PC-3 (cell line): Measurements from ENCODE around the gene CRELD2. TPM values are rescaled to one million over a fixed set of nuclear protein-coding genes. Genes with fewer than 3 reads are reported as not detected.

ENCODE experiments used
- ATAC-seq: fragments of 200-7000 bp; cut with Tn5 transposase; 2 replicates; pipeline ENCODE4 v1.9.1; 2020; ENCODE audit warnings: mild to moderate bottlenecking, moderate library complexity
- BruUV-seq: library from RNA; stranded (reverse); fragments of 400-500 nt; replicated peaks from 2 replicates; lab custom pipeline; 2021; lab: Mats Ljungman, UMichigan
- CTCF ChIA-PET: fragments of 300-600 bp; sonication (Branson Sonifier 250); formaldehyde crosslinking; loops from one replicate; lab custom pipeline; 2022; ENCODE audit warnings: antibody characterized with exemption; lab: Charles Lee
- POLR2A ChIA-PET: fragments of 300-600 bp; sonication (Branson Sonifier 250); formaldehyde crosslinking; loops from one replicate; lab custom pipeline; 2022; ENCODE audit warnings: antibody characterized with exemption; ENCODE audit not compliant: unreplicated experiment; lab: Charles Lee
- DNase-seq: peaks from one replicate; pipeline ENCODE4 v3.0.0-alpha.2; 2015
- H2AFZ ChIP-seq: fragments of 300-600 bp; sonication (generic); 2 replicates; pipeline ENCODE4 v1.6.0; 2016; ENCODE audit warnings: antibody characterized with exemption, low read length
- H3F3A ChIP-seq: fragments of 300-600 bp; sonication (generic); one replicate; pipeline ENCODE4 v1.6.0; 2017; ENCODE audit warnings: antibody characterized with exemption, low read length, control low read depth, mild to moderate bottlenecking; ENCODE audit not compliant: unreplicated experiment
- H3K27ac ChIP-seq: fragments of 300-600 bp; sonication (generic); 2 replicates; pipeline ENCODE4 v1.5.1; 2016; ENCODE audit warnings: mild to moderate bottlenecking, low read length
- H3K27me3 ChIP-seq: fragments of 300-600 bp; sonication (generic); 2 replicates; pipeline ENCODE4 v1.6.1; 2016; ENCODE audit warnings: low read length, mixed read lengths
- H3K36me3 ChIP-seq: fragments of 300-600 bp; sonication (generic); 2 replicates; pipeline ENCODE4 v1.6.1; 2016; ENCODE audit warnings: low read depth, mixed run types, low read length, mixed read lengths
- H3K4me1 ChIP-seq: fragments of 300-600 bp; sonication (generic); 2 replicates; pipeline ENCODE4 v1.5.1; 2016; ENCODE audit warnings: low read length; ENCODE audit not compliant: insufficient read depth
- H3K4me2 ChIP-seq: fragments of 300-600 bp; sonication (generic); 2 replicates; pipeline ENCODE4 v1.6.0; 2016; ENCODE audit warnings: low read length
- H3K4me3 ChIP-seq: fragments of 300-600 bp; sonication (generic); 2 replicates; pipeline ENCODE4 v1.5.1; 2016; ENCODE audit warnings: mild to moderate bottlenecking, low read length, mixed read lengths
- H3K79me2 ChIP-seq: fragments of 300-600 bp; sonication (generic); 2 replicates; pipeline ENCODE4 v1.6.1; 2017; ENCODE audit warnings: low read length, mixed read lengths
- H3K9ac ChIP-seq: fragments of 300-600 bp; sonication (generic); 2 replicates; pipeline ENCODE4 v1.6.0; 2016; ENCODE audit warnings: mild to moderate bottlenecking, low read length
- H3K9me2 ChIP-seq: fragments of 300-600 bp; sonication (generic); replicated peaks from 2 replicates; pipeline ENCODE4 v1.6.1; 2016; ENCODE audit warnings: mixed run types, low read length, mixed read lengths
- H3K9me3 ChIP-seq: fragments of 300-600 bp; sonication (generic); 2 replicates; pipeline ENCODE4 v1.6.1; 2016; ENCODE audit warnings: low read length, mixed read lengths
- H4K20me1 ChIP-seq: fragments of 300-600 bp; sonication (generic); 2 replicates; pipeline ENCODE4 v1.6.1; 2016; ENCODE audit warnings: low read length, mixed read lengths
- EZH2 ChIP-seq: fragments of 300-600 bp; sonication (generic); IDR thresholded peaks from one replicate; pipeline ENCODE4 v1.6.1; 2017; ENCODE audit warnings: antibody characterized with exemption, mild to moderate bottlenecking, low read length; ENCODE audit not compliant: unreplicated experiment
- EZH2phosphoT487 ChIP-seq: fragments of 300-600 bp; sonication (generic); IDR thresholded peaks from 2 replicates; pipeline ENCODE4 v1.6.1; 2018; ENCODE audit warnings: mild to moderate bottlenecking, antibody characterized with exemption, low read length, borderline replicate concordance
- intact Hi-C: fragments of 100-400 bp; cut with micrococcal nuclease; formaldehyde crosslinking; loops from 2 replicates; pipeline ENCODE4 v1.9.0; 2023
- total RNA-seq: library from RNA; depleted of rRNA; stranded (reverse); fragments of >200 nt; gene quantifications from 2 replicates; pipeline ENCODE4 v1.2.3, GENCODE V29; 2014
- TF ChIP-seq, protein P1 (sequence below): fragments of 300-600 bp; sonication (generic); conservative IDR thresholded peaks from 2 replicates; pipeline ENCODE4 v1.5.1; 2017; ENCODE audit warnings: antibody characterized with exemption, low read depth, mild to moderate bottlenecking, low read length

The CRELD2 gene
- total RNA-seq, 1 experiment from 2014 or later: 71.3 TPM

DNA sequence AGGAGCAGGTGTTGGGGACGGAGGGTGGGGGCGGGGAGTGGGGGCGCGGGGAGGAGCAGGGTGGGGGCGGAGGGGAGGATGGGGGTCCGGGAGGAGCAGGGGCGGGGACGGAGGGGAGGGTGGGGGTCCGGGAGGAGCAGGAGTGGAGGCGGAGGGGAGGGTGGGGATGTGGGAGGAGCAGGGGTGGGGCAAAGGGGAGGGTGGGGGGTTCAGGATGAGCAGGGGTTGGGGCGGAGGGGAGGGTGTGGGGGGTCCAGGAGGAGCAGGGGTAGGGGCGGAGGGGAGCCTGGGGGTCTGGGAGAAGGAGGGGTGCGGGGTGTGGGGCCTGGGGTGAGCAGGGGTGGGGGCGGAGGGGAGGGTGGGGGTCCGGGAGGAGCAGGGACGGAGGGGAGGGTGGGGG, 17.1 kb downstream of the CRELD2 start:
- no peak overlapping the region for H3K4me3 ChIP-seq
- no peak overlapping the region for H3K4me2 ChIP-seq
- TF ChIP-seq, protein P1, sequence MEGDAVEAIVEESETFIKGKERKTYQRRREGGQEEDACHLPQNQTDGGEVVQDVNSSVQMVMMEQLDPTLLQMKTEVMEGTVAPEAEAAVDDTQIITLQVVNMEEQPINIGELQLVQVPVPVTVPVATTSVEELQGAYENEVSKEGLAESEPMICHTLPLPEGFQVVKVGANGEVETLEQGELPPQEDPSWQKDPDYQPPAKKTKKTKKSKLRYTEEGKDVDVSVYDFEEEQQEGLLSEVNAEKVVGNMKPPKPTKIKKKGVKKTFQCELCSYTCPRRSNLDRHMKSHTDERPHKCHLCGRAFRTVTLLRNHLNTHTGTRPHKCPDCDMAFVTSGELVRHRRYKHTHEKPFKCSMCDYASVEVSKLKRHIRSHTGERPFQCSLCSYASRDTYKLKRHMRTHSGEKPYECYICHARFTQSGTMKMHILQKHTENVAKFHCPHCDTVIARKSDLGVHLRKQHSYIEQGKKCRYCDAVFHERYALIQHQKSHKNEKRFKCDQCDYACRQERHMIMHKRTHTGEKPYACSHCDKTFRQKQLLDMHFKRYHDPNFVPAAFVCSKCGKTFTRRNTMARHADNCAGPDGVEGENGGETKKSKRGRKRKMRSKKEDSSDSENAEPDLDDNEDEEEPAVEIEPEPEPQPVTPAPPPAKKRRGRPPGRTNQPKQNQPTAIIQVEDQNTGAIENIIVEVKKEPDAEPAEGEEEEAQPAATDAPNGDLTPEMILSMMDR: no peak
- no peak for TF ChIP-seq EZH2
- no peak for TF ChIP-seq EZH2phosphoT487
- CTCF ChIA-PET: no interaction called here
- H3F3A ChIP-seq: no peaks in the 10 kb centered on the region
- no TSS peak for BruUV-seq
- no peaks in the 10 kb centered on the region for H3K36me3 ChIP-seq
- no peaks in the 10 kb centered on the region for H3K79me2 ChIP-seq
- POLR2A ChIA-PET: no interaction called here
- DNase-seq: no peak
- no peak overlapping the region for H2AFZ ChIP-seq
- H3K27ac ChIP-seq: no peak overlapping the region
- no peaks in the 10 kb centered on the region for H3K9me2 ChIP-seq
- no peak overlapping the region for H3K9ac ChIP-seq
- intact Hi-C loops: no loop called here
- no peaks in the 10 kb centered on the region for H3K9me3 ChIP-seq
- peaks cover 18% of the 10 kb centered on the region for H3K4me1 ChIP-seq
- H4K20me1 ChIP-seq: no peaks in the 10 kb centered on the region
- ATAC-seq: no peak
- H3K27me3 ChIP-seq: no peaks in the 10 kb centered on the region

DNA sequence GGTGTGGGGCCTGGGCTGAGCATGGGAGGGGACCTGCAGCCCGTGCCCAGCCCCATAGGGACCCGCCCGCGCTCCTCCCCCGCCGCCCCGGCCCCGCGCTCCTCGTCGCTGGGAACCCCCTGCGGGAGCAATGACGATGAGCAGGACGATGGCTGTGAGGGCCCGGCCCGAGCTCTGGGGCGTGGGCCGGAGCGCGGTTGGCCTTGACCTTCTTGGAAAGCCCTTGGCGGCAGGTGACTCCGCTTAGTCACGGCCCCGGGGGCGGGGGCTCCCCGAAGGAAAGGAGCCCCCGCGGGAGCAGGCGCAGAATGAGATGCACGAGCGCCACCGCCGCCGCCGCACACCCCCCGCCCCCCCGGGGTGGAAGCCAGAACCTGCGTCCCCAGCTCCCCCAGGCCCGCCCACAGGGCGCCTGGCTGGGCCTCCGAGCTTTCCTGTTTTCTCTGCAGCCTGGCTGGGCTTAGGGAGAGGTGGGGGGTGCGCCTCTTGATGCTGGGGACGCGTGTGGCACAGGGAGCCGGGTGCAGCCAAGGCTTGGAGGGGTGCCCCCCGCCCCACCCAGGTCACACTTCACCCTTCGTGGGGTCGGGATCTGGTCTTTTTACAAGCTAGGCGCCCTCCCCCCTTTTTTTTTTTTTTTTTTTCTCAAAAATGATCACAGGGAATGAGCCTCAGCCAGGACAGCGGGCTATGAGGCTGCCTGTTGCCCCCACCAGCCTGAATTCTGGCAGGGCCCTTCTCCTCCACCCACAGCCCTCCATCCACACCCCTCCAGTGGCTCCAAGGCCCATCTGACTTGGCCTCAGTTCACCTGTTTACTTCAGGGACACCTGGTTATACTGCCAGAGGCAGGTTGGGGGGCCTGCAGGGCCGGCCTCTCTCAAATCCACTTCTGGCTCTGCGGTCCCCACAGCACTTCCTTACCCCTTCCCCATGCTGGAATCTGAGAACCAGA, 17.9 kb downstream of the CRELD2 start:
- H2AFZ ChIP-seq: 0 out of 2 replicates have a peak overlapping the region, but pooled peaks have one; percentile 42
- peaks cover 14% of the 10 kb centered on the region for H3K4me1 ChIP-seq
- H3K9ac ChIP-seq: no peak overlapping the region
- no peak for TF ChIP-seq EZH2
- TF ChIP-seq EZH2phosphoT487: peak; percentile 94
- H3K27me3 ChIP-seq: no peaks in the 10 kb centered on the region
- BruUV-seq: no TSS peak
- ChIA-PET CTCF (no interaction called here), POLR2A (no interaction called here)
- no peaks in the 10 kb centered on the region for H3F3A ChIP-seq
- H3K27ac ChIP-seq: no peak overlapping the region
- DNase-seq: peak; percentile 57
- ATAC-seq: peak; percentile 60
- H3K79me2 ChIP-seq: no peaks in the 10 kb centered on the region
- H4K20me1 ChIP-seq: no peaks in the 10 kb centered on the region
- H3K9me3 ChIP-seq: no peaks in the 10 kb centered on the region
- no peaks in the 10 kb centered on the region for H3K36me3 ChIP-seq
- intact Hi-C loops: loop anchor here (1.0 kb wide), 1 partner anchor 23 kb away; no protein-coding TSS in a partner anchor
- peak overlapping the region; percentile 53 for H3K4me3 ChIP-seq
- H3K4me2 ChIP-seq: peak overlapping the region; percentile 66
- no peaks in the 10 kb centered on the region for H3K9me2 ChIP-seq

DNA sequence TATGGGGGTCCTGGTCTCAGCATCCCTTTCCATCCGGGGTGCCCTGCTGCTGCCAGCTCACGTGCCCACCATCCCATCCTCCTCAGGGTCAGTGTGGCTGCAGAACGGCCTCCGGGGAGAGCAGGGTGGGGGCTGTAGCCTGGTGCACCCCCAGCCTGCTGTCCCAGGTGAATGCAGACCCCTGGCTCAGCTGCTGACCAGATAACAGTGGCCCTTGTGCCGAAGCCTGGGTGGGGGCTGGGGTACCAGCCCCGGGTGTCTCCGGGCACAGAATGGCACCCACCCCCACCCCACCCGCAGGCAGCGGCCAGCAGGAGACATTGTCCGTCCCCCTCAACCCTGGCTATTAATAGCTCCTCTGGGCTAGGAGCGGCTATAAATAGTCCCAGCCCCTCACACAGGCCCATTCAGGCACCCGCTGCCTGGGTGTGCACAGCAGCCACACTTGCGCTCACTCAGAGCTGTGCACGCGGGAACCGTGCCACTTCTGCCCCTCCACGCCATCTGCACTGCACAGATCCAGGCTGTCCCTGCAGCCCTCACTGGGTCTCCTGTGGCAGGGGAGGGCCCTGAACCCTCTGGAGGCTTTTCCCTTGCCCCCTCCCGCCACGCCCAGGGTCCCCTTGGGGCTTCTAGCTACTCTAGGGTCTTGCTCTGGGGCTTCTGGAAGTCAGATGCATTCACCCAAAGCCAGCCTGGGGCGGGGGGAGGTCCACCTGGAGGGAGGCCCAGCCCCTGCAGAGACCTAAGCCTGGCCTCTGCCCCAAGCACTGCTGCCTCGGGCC, 18.7 kb downstream of the CRELD2 start:
- ChIA-PET CTCF (no interaction called here), POLR2A (no interaction called here)
- Histone ChIP-seq H3K79me2 (no peaks in the 10 kb centered on the region), H3K4me1 (peaks cover 13% of the 10 kb centered on the region), H3F3A (no peaks in the 10 kb centered on the region), H3K9me3 (no peaks in the 10 kb centered on the region), H3K27ac (no peak overlapping the region), H3K36me3 (no peaks in the 10 kb centered on the region), H2AFZ (no peak overlapping the region), H3K27me3 (no peaks in the 10 kb centered on the region), H3K4me3 (no peak overlapping the region), H3K9me2 (no peaks in the 10 kb centered on the region), H3K4me2 (no peak overlapping the region), H4K20me1 (no peaks in the 10 kb centered on the region), H3K9ac (no peak overlapping the region)
- no TSS peak for BruUV-seq
- intact Hi-C loops: loop anchor here (1.0 kb wide), 1 partner anchor 22 kb away; no protein-coding TSS in a partner anchor
- ATAC-seq (no peak), DNase-seq (no peak)
- TF ChIP-seq, protein P1: no peak
- TF ChIP-seq EZH2phosphoT487 (no peak), EZH2 (no peak)
